Prostate gland (tissue), 2 donors: Measurements from ENCODE around the gene DGKB. TPM values are rescaled to one million over a fixed set of nuclear protein-coding genes. Genes with fewer than 3 reads are reported as not detected.

Source experiments
- DNase-seq: peaks from one replicate; pipeline ENCODE4 v3.0.0-alpha.2; 2019; ENCODE audit warnings: low spot score
- H3K27ac ChIP-seq, 2 donors: fragments of 200-600 bp; sonication (generic); 2 replicates each; pipeline ENCODE4 v1.5.1; 2017 to 2019
- H3K27me3 ChIP-seq: fragments of 200-600 bp; sonication (generic); replicated peaks from 2 replicates; pipeline ENCODE4 v1.5.1; 2019; ENCODE audit not compliant: insufficient read depth
- H3K36me3 ChIP-seq, 2 donors: fragments of 200-600 bp; sonication (generic); 1 replicate in 1 of 2; 2 replicates in 1 of 2; pipeline versions ENCODE4 v1.5.1 to v1.8.1; 2017 to 2019
- H3K4me1 ChIP-seq: fragments of 200-600 bp; sonication (generic); replicated peaks from 2 replicates; pipeline ENCODE4 v1.5.1; 2019
- H3K4me3 ChIP-seq, 2 donors: fragments of 200-600 bp; sonication (generic); 2 replicates each; pipeline ENCODE4 v1.5.1; 2017 to 2019
- H3K9me3 ChIP-seq: fragments of 200-600 bp; sonication (generic); 2 replicates; pipeline ENCODE4 v1.5.1; 2017
- POLR2A ChIP-seq: fragments of 450-650 bp; IDR thresholded peaks from one replicate; pipeline ENCODE4 v1.6.1; 2016; ENCODE audit warnings: antibody characterized with exemption, mild to moderate bottlenecking
- POLR2AphosphoS5 ChIP-seq: sonication (generic); formaldehyde crosslinking; IDR thresholded peaks from one replicate; pipeline ENCODE4 v1.6.1; 2017; ENCODE audit warnings: antibody characterized with exemption
- WGBS: methylation state at CpG from one replicate; pipeline ENCODE4 v1.1.5; 2018; 5-methylcytosine and 5-hydroxymethylcytosine counted together
- intact Hi-C: fragments of 100-400 bp; cut with DNase I; formaldehyde crosslinking; loops from one replicate; pipeline ENCODE4 v1.14.2; 2022
- total RNA-seq, 2 donors: library from RNA; depleted of rRNA; stranded (reverse); fragments of >200 nt; gene quantifications; one replicate each; pipeline ENCODE4 v1.1.0, GENCODE V29; 2016
- TF ChIP-seq, protein P1 (sequence below), 4 experiments: fragments of 200-600 bp in 2 of 4; fragments of 450-650 bp in 2 of 4; sonication (generic) in 2 of 4; IDR thresholded peaks; 1 replicate in 3 of 4; 2 replicates in 1 of 4; pipeline ENCODE4 v1.5.1; 2016 to 2019; ENCODE audit warnings: antibody characterized with exemption in 4 of 4, mild to moderate bottlenecking in 2 of 4, moderate library complexity in 2 of 4

DGKB gene
- total RNA-seq, 2 donors from 2014 or later: 0.45 TPM; not detected in 1

GRCh38 chr7:14177876-14178275, 724.7 kb downstream of the DGKB start:
- no peak for DNase-seq
- H3K27ac ChIP-seq: no peak overlapping the region
- no peak overlapping the region for H3K4me3 ChIP-seq
- 91% methylated on average over 5 of the region's 5 CpGs for WGBS
- H3K36me3 ChIP-seq: no peaks in the 10 kb centered on the region
- TF ChIP-seq, protein P1, sequence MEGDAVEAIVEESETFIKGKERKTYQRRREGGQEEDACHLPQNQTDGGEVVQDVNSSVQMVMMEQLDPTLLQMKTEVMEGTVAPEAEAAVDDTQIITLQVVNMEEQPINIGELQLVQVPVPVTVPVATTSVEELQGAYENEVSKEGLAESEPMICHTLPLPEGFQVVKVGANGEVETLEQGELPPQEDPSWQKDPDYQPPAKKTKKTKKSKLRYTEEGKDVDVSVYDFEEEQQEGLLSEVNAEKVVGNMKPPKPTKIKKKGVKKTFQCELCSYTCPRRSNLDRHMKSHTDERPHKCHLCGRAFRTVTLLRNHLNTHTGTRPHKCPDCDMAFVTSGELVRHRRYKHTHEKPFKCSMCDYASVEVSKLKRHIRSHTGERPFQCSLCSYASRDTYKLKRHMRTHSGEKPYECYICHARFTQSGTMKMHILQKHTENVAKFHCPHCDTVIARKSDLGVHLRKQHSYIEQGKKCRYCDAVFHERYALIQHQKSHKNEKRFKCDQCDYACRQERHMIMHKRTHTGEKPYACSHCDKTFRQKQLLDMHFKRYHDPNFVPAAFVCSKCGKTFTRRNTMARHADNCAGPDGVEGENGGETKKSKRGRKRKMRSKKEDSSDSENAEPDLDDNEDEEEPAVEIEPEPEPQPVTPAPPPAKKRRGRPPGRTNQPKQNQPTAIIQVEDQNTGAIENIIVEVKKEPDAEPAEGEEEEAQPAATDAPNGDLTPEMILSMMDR (IDR thresholded peaks at IDR 0.05): no peak
- TF ChIP-seq POLR2A (no peak), POLR2AphosphoS5 (no peak)
- no peaks in the 10 kb centered on the region for H3K4me1 ChIP-seq
- intact Hi-C loops: no loop called here
- H3K27me3 ChIP-seq: no peaks in the 10 kb centered on the region
- H3K9me3 ChIP-seq: no peaks in the 10 kb centered on the region

GRCh38 chr7:14170872-14171271, 731.7 kb downstream of the DGKB start:
- H3K27ac ChIP-seq: no peak overlapping the region
- TF ChIP-seq POLR2AphosphoS5: no peak
- TF ChIP-seq, protein P1 (IDR thresholded peaks at IDR 0.05): no peak
- TF ChIP-seq POLR2A: no peak
- WGBS: 47% methylated on average over 2 of the region's 2 CpGs
- no peaks in the 10 kb centered on the region for H3K9me3 ChIP-seq
- intact Hi-C loops: no loop called here
- H3K4me3 ChIP-seq: no peak overlapping the region
- H3K36me3 ChIP-seq: no peaks in the 10 kb centered on the region
- no peaks in the 10 kb centered on the region for H3K27me3 ChIP-seq
- H3K4me1 ChIP-seq: no peaks in the 10 kb centered on the region
- DNase-seq: no peak

- no peak for DNase-seq
- TF ChIP-seq POLR2AphosphoS5: no peak
- no peak for TF ChIP-seq POLR2A
- TF ChIP-seq, protein P1 (IDR thresholded peaks at IDR 0.05): no peak
- Histone ChIP-seq H3K27ac (no peak overlapping the region), H3K4me3 (no peak overlapping the region), H3K27me3 (no peaks in the 10 kb centered on the region), H3K9me3 (no peaks in the 10 kb centered on the region), H3K36me3 (no peaks in the 10 kb centered on the region), H3K4me1 (no peaks in the 10 kb centered on the region)
- 92% methylated on average over 2 of the region's 2 CpGs for WGBS
- intact Hi-C loops: no loop called here
Measured at GRCh38 chr7:14158111-14158510, 744.4 kb downstream of the DGKB start.

DNA sequence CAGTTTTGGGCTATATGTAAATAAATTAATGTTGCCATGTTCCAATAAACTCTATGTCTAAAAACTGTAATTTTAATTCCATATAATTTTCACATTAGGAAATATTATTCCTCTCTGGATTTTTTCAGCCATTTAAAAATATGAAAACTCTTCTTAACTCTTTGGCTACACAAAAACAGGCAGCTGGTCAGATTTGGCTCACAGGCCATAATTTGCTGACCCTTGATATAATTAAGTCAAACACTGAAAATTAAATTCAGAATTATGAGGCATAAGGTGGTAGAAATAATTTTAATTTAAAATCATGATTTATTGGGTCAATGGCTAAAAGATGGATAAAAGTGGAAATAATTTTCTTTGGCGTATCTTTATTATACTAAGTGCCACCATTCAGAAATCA, 746.1 kb downstream of the DGKB start:
- no peaks in the 10 kb centered on the region for H3K9me3 ChIP-seq
- intact Hi-C loops: no loop called here
- 91% methylated on average over 1 of the region's 1 CpG for WGBS
- H3K4me1 ChIP-seq: no peaks in the 10 kb centered on the region
- TF ChIP-seq POLR2A (no peak), POLR2AphosphoS5 (no peak)
- TF ChIP-seq, protein P1 (IDR thresholded peaks at IDR 0.05): no peak
- no peak overlapping the region for H3K4me3 ChIP-seq
- DNase-seq: no peak
- H3K27ac ChIP-seq: no peak overlapping the region
- H3K27me3 ChIP-seq: no peaks in the 10 kb centered on the region
- H3K36me3 ChIP-seq: no peaks in the 10 kb centered on the region

DNA sequence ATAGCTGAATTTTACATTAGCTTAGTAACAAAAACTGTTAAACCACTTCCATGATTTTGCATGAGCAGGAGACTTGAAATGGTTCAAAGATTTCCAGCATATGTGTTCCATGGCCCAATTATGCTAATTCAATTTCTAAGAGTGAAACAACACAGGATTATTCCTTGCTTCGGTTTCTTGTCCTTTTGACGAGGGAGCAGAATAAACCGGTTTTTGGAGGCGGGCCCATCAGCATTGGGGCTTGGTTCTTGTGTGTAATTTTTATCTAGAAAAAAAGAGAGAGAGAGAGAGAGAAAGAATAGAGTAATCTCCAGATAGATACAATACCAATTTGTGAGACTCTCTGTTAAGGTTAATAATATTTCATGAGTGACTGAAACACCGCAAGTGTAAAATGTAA, 753.6 kb downstream of the DGKB start:
- H3K27ac ChIP-seq: no peak overlapping the region
- intact Hi-C loops: no loop called here
- no peak for TF ChIP-seq POLR2A
- no peak for TF ChIP-seq POLR2AphosphoS5
- no peak for DNase-seq
- H3K36me3 ChIP-seq: no peaks in the 10 kb centered on the region
- no peaks in the 10 kb centered on the region for H3K4me1 ChIP-seq
- H3K27me3 ChIP-seq: no peaks in the 10 kb centered on the region
- 84% methylated on average over 5 of the region's 5 CpGs for WGBS
- no peak overlapping the region for H3K4me3 ChIP-seq
- no peaks in the 10 kb centered on the region for H3K9me3 ChIP-seq
